Measurements from ENCODE around the gene TOR1B.
"Not testable (repeated sequence)": the region's sequence is repeated elsewhere in the genome, so short reads cannot be mapped to it uniquely, and the experiment has no call there.

Gene TOR1B, protein sequence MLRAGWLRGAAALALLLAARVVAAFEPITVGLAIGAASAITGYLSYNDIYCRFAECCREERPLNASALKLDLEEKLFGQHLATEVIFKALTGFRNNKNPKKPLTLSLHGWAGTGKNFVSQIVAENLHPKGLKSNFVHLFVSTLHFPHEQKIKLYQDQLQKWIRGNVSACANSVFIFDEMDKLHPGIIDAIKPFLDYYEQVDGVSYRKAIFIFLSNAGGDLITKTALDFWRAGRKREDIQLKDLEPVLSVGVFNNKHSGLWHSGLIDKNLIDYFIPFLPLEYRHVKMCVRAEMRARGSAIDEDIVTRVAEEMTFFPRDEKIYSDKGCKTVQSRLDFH

DNA sequence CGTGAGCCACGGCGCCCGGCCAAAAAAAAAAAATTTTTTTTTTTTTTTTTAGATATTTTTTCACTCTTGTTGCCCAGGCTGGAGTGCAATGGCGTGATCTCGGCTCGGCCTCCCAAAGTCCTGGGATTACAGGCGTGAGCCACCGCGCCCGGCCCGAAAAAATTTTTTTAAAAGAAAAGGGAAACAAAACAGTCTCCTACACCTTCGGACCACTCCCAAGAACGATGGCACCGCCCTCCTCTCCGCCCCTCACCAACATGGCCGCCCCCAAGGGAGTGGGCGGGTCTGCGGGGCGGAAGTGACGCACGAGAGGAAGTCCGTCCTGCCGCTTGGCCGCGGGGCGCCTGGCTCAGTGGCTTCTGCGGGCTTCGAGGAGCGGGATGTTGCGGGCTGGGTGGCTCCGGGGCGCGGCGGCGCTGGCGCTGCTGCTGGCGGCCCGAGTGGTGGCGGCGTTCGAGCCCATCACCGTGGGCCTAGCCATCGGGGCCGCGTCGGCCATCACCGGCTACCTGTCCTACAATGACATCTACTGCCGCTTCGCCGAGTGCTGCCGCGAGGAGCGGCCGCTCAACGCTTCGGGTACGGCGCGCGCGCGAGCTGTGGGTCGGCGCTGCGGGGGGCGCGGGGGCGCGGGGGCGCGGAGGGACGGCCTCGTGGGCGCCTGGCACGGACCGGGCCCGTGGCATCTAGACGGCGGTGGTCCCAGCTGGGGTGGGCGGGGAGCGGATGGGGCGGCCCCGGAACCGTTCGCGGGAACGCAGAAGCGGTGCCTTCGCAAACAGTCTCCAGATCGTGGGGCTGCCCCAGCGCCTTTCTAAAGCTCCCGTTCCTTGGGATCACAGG lies at the start of gene TOR1B:
Gene TOR1B (plus strand): TSS at position 352 of the 843 bp plus-strand sequence. CDS start 29 bp downstream, at position 381.
- peak within 1 kb of the TSS; percentile 89 for H3K27ac Mint-ChIP-seq
- H3K9me3 Mint-ChIP-seq = no peaks in the 10 kb centered on the region
- H3K36me3 Mint-ChIP-seq (ENCODE audit: low read depth) = peaks cover 25% of the 10 kb centered on the region
- H3K4me1 Mint-ChIP-seq (ENCODE audit: low read depth) = peaks cover 31% of the 10 kb centered on the region
- peak within 1 kb of the TSS; percentile 82 for H3K4me3 Mint-ChIP-seq
- H3K27me3 Mint-ChIP-seq = no peaks in the 10 kb centered on the region

DNA sequence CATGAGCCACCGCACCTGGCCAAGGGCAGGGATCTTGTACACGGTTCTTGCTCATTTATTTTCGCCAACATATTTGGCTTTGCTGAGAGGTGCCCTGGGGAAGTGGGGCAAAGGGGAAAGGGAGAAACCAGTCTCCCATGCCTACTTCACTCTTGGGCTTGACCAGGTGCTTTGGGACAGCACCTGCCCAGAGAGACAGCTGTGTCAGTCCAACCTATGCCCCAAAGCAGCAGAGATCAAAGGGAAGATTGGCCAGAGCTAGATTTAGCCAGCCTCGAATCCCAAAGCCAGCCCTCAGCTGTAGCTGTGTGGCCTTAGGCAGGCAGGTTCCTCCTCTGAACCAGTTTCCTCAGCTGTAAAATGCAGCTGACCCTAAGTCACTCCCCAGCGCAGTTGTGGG lies 47.8 kb upstream of the TOR1B start:
- Mint-ChIP-seq H3K9me3 (no peaks in the 10 kb centered on the region), H3K27me3 (peaks cover 15% of the 10 kb centered on the region), H3K4me1 (ENCODE audit: low read depth) (peaks cover 26% of the 10 kb centered on the region), H3K27ac (no peak overlapping the region), H3K36me3 (ENCODE audit: low read depth) (no peaks in the 10 kb centered on the region), H3K4me3 (no peak overlapping the region)

DNA sequence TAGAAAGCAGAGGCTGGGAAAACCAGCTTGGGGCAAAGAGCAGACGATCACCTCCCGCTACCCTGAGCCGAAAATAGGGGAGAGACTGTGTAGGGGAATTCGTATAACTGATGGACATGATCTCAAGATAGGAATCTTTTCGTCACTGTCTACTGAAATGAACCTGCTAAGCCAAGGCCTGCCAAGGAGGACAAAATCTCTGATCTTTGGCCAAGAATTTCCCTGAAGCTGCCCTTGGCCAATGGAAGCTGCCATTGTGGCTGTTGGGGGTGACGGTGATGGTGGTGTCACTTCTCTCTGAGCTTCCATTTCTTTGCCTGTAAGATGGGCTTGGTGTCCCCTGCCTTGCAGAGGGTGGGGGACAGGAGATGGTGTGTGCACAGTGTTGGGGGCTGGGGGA lies 46.8 kb upstream of the TOR1B start:
- no peaks in the 10 kb centered on the region for H3K9me3 Mint-ChIP-seq
- no peaks in the 10 kb centered on the region for H3K36me3 Mint-ChIP-seq (ENCODE audit: low read depth)
- H3K27me3 Mint-ChIP-seq = peaks cover 17% of the 10 kb centered on the region
- no peak overlapping the region for H3K27ac Mint-ChIP-seq
- H3K4me1 Mint-ChIP-seq (ENCODE audit: low read depth) = peaks cover 26% of the 10 kb centered on the region
- H3K4me3 Mint-ChIP-seq = no peak overlapping the region

DNA sequence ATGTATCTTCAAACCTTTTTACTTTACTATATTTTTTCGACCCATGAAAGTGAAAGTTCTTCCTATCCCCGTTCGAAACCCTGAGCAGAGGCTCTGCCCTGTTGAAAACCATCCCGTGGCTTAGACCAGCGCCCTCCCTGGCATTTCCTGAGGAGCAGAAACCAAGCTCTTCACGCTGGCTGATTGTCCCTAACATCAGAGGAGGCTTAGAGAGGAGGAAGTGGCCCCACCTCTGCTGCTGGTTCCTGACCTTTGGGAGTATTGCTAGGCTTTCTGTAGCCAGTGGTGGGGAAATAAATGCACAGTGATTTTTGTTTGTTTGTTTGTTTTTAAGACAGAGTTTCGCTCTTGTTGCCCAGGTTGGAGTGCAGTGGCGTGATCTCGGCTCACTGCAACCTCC lies 45.9 kb upstream of the TOR1B start:
- Mint-ChIP-seq H3K4me3 (no peak overlapping the region), H3K27me3 (peaks cover 20% of the 10 kb centered on the region), H3K36me3 (ENCODE audit: low read depth) (no peaks in the 10 kb centered on the region), H3K4me1 (ENCODE audit: low read depth) (peaks cover 26% of the 10 kb centered on the region), H3K27ac (no peak overlapping the region), H3K9me3 (no peaks in the 10 kb centered on the region)

DNA sequence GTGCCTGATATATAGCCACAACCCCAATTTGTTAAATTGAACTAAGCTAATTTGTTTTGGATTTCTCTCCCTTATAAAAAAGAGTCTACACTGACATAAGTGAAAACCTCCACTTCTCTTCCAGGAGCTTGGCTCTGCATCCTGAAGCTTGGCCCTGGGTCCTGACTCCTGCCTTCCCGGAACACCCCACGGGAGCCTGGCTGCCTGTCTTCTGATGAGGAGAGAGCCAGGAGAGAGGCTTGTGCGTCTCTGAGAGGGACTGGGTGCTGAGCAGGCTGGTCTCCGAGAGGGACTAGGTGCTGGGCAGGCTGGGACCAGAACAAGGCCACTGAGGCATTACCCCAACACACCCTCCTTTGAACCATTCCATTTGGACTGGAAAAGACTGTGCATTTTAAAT lies 43.7 kb upstream of the TOR1B start:
- H3K4me3 Mint-ChIP-seq = no peak overlapping the region
- H3K27me3 Mint-ChIP-seq = peaks cover 11% of the 10 kb centered on the region
- H3K27ac Mint-ChIP-seq = no peak overlapping the region
- no peaks in the 10 kb centered on the region for H3K9me3 Mint-ChIP-seq
- peaks cover 19% of the 10 kb centered on the region for H3K4me1 Mint-ChIP-seq (ENCODE audit: low read depth)
- no peaks in the 10 kb centered on the region for H3K36me3 Mint-ChIP-seq (ENCODE audit: low read depth)

DNA sequence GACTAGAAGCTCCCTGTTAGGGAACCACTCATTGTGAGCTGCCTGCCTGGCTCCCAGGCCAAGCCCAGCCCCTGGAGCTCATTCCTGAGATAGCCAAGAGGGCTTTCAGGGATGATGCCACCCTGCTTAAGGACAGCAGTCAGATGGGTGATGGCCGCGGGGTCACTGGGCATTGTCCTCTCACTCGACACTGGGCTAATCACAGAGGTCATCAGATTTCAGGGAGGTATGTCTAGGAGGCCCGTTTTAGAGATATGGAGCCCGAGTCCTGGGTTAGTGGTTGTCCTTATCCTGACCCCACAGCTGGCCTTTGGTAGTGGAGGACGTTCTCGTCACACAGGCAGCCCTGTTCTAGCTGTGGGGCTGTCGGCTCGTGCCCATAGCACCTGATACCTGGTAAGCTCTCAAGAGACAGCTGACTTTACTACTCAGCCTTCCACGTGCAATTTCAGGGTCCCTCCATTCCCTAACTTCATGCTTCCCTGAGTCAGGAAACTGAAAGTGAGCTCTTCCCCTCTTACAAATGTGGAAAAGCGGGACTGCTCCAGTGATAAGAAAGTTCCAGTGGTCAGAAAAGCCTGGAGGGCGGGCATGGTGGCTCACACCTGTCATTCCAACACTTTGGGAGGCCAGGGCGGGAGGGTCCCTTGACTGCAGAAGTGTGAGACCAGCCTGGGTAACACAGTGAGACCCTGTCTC lies 43.0 kb upstream of the TOR1B start:
- Mint-ChIP-seq H3K4me3 (no peak overlapping the region), H3K27me3 (peaks cover 11% of the 10 kb centered on the region), H3K36me3 (ENCODE audit: low read depth) (no peaks in the 10 kb centered on the region), H3K4me1 (ENCODE audit: low read depth) (peaks cover 19% of the 10 kb centered on the region), H3K9me3 (no peaks in the 10 kb centered on the region), H3K27ac (no peak overlapping the region)

DNA sequence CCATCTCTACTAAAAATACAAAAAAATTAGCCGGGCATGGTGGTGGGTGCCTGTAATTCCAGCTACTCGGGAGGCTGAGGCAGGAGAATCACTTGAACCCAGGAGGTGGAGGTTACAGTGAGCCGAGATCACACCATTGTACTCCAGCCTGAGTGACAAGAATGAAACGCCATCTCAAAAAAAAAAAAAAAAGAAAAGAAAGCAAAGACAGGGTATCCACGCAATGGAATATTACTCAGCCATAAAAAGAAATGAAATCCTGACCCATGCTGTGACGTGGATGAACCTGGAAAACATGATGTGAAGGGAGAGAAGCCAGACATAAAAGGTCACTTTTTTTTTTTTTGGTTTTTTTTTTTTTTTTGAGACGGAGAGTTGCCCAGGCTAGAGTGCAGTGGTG lies 42.2 kb upstream of the TOR1B start:
- H3K9me3 Mint-ChIP-seq; H3K36me3 Mint-ChIP-seq (ENCODE audit: low read depth); H3K4me3 Mint-ChIP-seq; H3K27me3 Mint-ChIP-seq; H3K27ac Mint-ChIP-seq: not testable (repeated sequence)
- H3K4me1 Mint-ChIP-seq (ENCODE audit: low read depth) = peaks cover 19% of the 10 kb centered on the region

DNA sequence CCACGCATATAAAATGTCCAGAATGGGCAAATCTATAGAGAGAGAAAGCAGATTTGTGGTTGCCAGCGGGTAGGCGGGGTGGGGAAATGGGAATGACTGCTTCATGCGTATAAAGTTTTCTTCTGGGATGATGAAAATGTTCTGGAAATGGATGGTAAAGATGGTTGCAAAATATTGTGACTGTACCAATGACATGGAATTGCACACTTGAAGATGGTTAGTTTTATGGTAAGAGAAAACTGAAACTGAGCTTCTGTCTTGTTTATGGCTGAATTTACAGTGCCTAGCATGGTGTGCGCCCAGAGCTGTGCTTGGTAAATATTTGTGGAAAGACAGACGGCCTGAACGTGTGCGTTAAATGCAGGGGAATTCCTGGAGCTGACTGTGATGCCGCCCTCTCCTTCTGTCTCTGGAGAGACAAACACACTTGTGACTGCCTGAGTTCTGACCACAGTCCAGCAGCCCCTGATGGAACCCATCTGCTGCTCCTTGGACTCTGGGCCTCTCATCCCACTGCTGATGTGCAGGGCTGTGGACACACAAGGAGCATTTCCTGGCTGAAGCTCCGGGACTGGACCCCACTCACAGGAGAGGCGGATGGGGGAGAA lies 41.6 kb upstream of the TOR1B start:
- Mint-ChIP-seq H3K27me3 (peaks cover 8% of the 10 kb centered on the region), H3K4me3 (no peak overlapping the region), H3K4me1 (ENCODE audit: low read depth) (peaks cover 17% of the 10 kb centered on the region), H3K9me3 (no peaks in the 10 kb centered on the region), H3K36me3 (ENCODE audit: low read depth) (no peaks in the 10 kb centered on the region), H3K27ac (no peak overlapping the region)

DNA sequence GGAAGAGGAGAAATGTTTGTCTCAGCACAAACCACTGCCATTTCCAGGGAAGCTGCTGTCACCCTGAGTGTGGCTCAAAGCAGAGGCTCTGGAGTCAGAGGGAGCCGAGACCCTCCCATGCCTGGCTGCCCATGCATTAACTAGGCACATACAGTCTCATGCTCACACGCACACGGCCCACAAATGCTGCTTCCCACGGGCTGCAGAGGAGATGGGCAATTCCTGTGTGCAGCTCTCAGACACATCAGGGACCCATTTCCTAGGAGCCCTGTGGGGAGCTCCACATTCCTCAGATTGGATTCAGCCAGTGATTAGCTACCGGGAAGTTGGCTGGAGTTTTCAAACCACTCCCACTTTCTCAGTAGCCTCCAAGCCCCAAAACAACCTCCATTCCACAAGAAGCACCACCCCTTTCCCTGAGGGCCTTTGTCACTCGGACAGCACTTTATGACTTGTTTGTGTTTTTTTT lies 41.0 kb upstream of the TOR1B start:
- H3K4me1 Mint-ChIP-seq (ENCODE audit: low read depth) = peaks cover 14% of the 10 kb centered on the region
- no peaks in the 10 kb centered on the region for H3K9me3 Mint-ChIP-seq
- H3K36me3 Mint-ChIP-seq (ENCODE audit: low read depth) = no peaks in the 10 kb centered on the region
- peaks cover 8% of the 10 kb centered on the region for H3K27me3 Mint-ChIP-seq
- H3K27ac Mint-ChIP-seq = no peak overlapping the region
- H3K4me3 Mint-ChIP-seq = no peak overlapping the region

DNA sequence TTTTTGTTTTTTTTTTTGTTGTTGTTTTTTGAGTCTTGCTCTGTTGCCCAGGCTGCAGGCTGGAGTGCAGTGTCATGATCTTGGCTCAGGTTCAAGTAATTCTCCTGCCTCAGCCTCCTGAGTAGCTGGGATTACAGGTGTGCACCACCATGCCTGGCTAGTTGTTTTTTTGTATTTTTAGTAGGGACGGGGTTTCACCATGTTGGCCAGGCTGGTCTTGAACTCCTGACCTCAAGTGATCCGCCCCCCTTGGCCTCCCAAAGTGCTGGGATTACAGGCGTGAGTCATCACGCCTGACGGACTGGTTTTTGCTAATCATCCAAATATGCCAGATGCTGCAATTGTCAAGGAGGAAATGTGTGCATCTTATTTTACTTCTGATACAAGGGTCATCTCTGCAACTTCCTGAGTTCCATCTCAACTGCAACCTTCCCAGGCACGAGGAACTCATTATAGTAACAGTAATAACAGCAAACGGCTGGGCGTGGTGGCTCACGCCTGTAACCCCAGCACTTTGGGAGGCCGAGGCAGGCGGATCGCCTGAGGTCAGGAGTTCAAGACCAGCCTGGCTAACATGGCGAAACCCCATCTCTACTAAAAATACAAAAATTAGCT lies 40.5 kb upstream of the TOR1B start:
- H3K27ac Mint-ChIP-seq; H3K4me3 Mint-ChIP-seq; H3K36me3 Mint-ChIP-seq (ENCODE audit: low read depth); H3K9me3 Mint-ChIP-seq; H3K27me3 Mint-ChIP-seq: not testable (repeated sequence)
- peaks cover 14% of the 10 kb centered on the region for H3K4me1 Mint-ChIP-seq (ENCODE audit: low read depth)

DNA sequence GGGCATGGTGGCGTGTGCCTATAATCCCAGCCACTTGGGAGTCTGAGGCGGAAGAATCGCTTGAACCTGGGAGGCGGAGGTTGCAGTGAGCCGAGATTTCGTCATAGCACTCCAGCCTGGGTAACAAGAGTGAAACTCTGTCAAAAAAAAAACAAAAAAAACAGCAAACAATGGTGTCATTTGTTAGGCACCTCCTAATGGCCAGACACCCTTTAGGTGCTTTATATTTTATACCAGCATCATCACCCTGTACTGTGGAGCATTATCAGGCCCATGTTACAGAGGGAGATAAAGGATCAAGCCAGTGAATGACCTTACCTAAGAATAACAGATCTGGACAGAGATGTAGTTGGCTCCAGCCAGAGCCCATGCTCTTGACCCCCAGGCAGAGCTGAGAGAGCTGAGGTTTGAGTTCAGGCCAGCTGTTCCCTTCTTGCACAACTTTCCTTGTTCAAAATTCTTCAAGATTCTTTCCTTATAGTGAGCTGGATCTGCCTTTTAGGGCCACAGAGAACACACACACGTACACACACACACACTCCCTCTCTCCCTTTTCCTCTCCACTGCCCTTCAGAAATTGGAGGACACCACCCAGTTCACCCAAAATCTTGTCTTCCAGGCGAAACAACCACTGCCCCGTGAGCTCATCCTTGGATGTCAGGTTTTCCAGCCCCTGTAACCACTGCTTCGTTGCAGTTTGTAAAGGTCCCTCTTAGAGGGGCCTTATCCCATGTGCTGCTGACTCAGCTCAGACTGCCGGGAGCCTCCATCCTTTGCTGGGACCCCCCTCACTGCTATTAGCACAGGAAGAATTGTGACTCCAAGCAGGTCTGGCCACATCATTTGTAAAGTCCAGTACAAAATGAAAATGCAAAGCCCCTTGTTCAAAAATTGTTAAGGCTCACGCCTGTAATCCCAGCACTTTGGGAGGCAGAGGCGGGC lies 39.7 kb upstream of the TOR1B start:
- Mint-ChIP-seq H3K27me3 (peaks cover 5% of the 10 kb centered on the region), H3K36me3 (ENCODE audit: low read depth) (no peaks in the 10 kb centered on the region), H3K27ac (no peak overlapping the region), H3K9me3 (no peaks in the 10 kb centered on the region), H3K4me3 (no peak overlapping the region), H3K4me1 (ENCODE audit: low read depth) (peaks cover 12% of the 10 kb centered on the region)

DNA sequence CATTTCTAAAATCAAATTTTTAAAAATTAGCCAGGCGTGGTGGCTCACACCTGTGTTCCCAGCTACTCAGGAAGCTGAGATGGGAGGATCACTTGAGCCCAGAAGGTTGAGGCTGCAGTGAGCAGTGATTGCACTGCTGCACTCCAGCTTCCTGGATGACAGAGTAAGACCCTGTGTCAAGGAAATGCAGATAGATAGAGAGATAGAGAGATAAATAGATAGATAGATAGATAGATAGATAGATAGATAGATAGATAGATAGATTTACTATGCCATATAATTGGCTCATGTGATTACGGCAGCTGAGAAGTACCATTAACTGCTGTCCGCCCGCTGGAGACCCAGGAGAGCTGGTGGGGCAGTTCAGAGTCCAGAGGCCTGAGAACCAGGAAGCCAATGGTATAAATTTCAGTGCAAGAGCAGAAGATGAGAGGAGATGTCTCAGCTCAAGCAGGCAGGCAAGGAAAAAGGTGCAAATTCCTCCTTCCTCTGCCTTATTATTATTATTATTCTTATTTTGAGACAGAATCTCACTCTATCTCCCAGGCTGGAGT lies 37.1 kb upstream of the TOR1B start:
- Mint-ChIP-seq H3K36me3 (ENCODE audit: low read depth) (no peaks in the 10 kb centered on the region), H3K9me3 (no peaks in the 10 kb centered on the region), H3K27ac (no peak overlapping the region), H3K27me3 (peaks cover 5% of the 10 kb centered on the region), H3K4me3 (no peak overlapping the region), H3K4me1 (ENCODE audit: low read depth) (peaks cover 11% of the 10 kb centered on the region)

DNA sequence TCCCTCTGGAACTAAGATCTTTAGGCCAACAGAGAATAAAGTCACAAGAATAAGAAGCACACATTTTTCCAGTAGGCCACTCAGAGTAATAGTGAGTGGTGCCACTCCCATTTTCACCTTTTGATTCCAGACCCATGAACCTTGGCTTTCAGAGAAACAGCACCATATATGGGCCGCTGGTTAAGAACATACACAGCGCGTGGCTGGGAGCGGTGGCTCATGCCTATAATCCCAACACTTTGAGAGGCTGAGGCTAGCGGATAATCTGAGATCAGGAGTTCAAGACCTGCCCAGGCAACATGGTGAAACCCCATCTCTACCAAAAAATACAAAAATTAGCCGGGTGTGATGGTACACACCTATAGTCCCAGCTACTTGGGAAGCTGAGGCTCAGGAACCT lies 34.5 kb upstream of the TOR1B start:
- H3K27me3 Mint-ChIP-seq = peaks cover 3% of the 10 kb centered on the region
- H3K4me3 Mint-ChIP-seq = no peak overlapping the region
- no peak overlapping the region for H3K27ac Mint-ChIP-seq
- H3K9me3 Mint-ChIP-seq = no peaks in the 10 kb centered on the region
- H3K36me3 Mint-ChIP-seq (ENCODE audit: low read depth) = no peaks in the 10 kb centered on the region
- H3K4me1 Mint-ChIP-seq (ENCODE audit: low read depth) = peaks cover 11% of the 10 kb centered on the region

Data from stimulated activated naive CD8-positive, alpha-beta T cell treated with anti-CD3 and anti-CD28 coated beads, Interleukin-15, Interleukin-2, amounts not matched to agents 100 ng/mL and 50 ng/mL, for 24 hours (primary cell).